GM19035 (cell line): ENCODE measurements around the gene CYSTM1.

Experiments used
- ATAC-seq: cut with Tn5 transposase; IDR thresholded peaks from one replicate; pipeline ENCODE4 v1.9.1; 2021; ENCODE audit not compliant: unreplicated experiment

CYSTM1 gene

DNA sequence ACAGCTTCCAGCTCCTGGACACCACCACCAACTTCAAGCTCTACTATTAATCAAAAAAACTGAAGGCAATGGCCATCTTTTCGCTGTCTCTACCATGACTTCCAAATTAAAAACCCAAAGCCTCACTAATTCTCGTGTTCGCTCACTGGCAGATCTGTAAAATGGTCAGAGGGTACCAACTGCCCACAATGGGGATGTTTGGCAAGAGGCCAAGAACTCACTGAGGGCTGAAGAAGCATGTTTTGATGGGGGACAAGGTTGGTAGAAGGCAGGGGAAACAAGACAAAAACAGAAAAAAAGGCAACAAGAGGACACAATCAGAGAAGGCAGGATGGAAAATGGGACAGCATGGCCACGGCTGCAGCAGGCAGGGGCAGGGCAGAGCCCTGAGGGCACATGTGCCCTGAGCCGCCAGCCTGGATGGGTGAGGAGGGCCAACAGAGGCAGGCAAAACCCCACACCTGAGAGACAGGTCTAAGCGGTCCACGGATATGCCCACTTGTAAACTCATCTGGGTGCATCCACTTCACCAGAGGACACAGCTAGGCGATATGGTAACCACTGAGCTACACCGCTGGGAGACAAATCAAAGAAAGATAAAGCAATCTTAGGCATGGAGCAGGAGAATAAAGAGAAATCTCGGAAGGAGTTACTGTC is 77.6 kb downstream of the CYSTM1 start:
- no peak for ATAC-seq

DNA sequence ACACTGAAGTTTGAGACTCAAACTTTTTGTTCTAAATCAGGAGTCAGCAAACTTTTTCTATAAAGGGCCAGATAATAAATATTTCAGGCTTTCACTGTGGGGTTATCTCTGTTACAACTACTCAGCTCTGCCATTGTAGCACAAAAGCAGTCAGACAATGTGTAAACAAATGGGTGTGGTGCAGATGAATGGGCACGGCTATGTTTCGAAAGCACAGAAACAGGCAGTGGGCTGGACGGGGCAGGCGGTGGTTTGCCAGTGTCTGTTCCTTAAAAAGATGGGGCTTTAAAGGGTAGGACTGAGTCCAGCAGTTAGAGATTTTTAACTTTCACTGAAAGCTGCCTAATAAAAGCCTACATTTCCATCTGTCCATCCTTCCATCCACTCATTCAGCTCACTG is 79.0 kb downstream of the CYSTM1 start:
- ATAC-seq = no peak

DNA sequence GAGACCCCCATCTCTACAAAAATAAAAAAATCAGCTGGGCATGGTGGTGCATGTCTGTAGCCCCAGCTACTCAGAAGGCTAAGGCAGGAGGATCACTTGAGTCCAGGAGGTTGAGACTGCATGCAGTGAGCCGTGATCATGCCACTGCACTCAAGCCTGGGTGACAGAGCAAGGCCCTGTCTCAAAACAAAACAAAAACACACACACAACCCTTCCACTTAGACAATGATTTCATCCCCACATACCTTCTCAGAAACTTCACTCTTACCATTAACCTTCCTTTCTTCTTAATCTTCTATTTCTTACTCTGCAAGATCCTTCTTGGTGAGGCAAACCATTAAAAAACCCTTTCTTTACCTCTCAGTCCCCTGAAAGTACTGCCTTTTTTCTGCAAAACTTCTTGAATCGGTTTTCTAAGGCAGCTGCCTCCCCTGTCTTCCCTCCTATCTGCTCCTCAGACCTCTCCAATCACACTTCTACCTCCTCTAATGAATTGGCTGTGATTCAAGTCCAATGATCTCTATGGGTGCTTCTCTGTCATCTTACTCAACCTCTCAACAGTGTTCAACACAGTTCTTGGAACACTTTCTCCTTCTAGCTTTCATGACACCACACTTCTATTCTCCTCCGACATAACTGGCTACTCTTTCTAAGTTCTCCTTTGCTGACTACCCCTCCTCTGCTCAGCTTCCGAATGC is 80.6 kb downstream of the CYSTM1 start:
- ATAC-seq = no peak

DNA sequence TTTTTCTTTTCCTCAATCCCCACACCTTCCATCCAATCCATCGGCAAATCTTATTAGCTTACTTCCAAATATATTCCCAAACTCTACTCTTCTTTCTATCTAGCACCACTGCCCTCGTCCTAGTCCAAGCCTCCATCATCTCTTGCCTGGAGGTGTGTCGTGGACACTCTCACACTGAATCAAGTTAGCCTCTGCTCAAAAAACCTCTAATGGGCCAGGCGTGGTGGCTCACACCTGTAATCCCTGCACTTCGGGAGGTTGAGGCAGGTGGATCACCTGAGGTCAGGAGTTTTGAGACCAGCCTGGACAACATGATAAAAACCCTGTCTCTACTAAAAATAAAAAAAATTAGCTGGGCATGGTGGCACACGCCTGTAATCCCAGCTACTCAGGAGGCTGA is 81.7 kb downstream of the CYSTM1 start:
- ATAC-seq = no peak

DNA sequence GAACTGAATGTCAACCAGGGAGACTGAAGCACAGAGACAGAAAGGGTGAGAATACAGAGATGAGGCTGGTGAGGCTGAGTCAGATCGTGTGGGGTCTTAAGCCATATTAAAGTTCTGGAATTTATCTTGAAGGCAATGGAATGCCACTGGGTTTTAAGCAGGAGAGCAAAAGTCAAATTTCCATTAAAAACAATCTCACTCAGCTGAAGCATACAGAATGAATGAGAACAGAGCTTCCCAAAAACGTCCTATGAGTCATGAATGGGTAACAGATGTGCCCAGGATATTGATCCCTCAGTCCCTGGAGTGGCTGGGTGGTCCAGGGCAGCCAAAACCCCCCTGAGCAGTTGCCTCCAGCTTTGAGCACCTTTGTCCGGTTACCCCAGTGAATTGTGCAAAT is 83.0 kb downstream of the CYSTM1 start:
- no peak for ATAC-seq

DNA sequence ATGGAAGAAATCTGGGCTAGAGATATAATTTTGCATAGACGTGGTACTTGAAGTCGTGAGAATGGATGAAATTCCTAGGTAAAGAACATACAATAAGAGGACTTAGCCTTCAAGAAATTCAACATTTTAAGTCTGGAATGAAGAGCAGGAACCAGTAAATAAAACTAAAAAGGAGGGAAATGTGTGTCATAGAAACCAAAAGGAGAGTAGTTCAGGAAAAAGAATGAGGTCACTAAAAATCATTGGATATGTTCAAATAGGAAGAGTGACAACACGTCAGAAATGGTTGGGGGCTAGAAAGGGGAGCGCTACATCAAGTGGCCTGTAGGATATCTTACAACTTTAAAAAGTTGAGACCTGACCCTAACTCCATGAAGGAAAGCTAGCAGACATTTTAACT is 83.9 kb downstream of the CYSTM1 start:
- ATAC-seq = no peak

DNA sequence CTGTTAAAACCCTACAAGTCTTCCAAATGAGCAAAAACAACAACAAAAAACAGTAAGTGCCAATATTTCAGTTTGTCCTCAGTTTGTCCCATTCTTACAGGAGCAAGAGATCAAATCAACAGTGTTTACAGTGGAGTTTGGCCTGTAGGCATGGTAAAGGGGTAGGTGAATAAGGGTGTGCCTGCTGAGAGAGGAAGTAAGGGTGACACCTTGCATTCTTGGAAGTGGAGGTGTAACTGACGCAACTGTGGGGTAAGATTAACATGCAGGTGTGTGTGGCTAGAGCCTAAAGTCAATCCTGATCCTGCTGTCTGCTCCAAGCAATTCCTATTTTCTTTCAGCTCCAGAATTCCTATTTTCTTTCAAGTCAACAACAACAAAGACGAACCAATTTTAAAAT is 84.5 kb downstream of the CYSTM1 start:
- ATAC-seq = no peak

DNA sequence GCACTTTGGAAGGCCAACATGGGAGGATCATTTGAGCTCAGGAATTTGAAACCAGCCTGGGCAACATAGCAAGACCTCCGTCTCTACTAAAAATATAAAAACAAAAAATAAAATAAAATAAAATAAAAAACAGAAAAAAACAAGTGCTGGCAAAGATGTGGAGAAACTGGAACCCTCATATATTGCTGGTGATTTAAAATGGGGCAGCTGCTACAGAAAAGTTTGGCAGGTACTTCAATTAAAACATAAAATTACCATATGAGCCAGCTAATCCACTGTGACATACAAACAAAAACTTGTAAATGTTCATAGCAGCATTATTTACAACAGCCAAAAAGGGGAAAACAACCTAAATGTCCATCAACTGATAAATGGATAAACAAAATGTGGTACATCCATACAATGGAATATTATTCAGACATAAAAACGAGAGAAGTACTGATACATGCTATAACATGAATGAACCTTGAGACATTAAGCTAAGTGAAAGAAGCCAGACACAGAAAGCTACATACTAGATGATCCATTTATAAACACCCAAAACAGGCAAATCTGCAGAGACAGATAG is 85.2 kb downstream of the CYSTM1 start:
- no peak for ATAC-seq

DNA sequence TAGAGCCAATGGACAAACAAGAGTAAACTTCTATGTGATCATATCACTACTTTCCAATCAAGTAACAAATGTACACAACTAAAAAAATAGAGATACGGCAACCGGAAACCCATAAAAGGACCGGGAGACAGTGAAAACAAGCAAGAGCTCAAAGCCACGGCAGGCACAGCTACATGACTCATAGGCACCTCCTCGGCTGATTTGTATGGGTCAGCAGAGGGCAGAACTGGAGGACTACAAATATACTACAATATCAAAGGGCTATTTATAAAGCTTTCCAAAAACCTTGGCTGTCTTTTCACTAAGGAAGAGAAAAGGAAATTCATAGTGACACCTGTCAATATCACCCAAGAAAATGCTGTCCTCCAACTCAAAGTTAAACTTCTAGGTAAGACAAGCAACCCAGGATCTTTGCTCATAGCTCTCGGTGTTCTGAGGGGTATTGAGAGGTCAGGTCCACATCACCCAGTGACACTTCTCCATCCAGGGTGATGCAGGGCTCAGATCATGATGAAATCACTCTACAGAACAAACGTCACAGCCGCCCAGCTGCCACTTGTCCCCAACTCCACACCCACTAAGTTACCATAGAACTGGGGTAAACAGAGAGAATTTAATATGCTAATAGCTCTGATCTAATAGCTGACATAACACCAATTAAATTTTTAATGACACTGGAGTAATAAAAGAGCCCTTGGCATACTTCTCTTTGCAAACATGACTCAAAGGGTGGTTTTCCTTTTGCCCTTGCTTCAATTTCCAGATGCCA is 86.6 kb downstream of the CYSTM1 start:
- no peak for ATAC-seq

DNA sequence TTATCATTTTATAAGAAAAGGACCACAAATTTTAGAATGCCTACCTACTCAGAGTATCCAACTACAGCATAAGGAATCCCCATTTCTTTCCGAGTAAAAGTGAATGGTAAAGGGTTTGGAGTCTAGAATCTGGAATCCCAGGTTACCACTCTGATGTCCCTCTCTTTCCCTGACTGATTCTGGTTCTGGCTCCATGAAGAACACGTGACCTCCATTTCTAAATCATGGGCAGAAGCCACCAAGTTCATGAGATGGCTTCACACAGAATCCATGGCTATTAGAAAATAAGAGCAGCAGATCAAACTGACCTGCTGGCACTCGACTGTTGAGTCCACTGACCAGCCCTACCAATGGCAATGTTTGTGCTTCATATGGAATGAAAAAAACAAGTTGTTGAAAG is 87.2 kb downstream of the CYSTM1 start:
- no peak for ATAC-seq

DNA sequence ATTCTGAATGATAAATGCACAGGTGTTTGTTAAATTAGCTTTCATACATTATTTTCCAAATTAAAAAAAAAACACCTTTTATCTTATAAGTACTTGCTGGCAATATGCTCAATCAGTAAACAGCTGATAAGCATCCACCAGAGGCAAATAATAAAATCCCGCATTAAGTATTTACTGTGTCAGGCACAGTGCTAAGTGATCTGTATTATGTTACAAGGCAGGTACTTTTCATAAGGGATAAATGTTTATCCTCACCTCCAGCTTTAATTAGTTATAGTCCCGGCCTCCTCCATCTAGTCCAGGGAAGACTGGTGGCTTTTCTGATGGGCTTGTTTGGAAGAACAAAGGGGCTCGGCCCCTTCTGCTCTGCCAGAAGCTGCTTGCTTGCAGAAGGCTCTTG is 87.9 kb downstream of the CYSTM1 start:
- ATAC-seq = no peak

DNA sequence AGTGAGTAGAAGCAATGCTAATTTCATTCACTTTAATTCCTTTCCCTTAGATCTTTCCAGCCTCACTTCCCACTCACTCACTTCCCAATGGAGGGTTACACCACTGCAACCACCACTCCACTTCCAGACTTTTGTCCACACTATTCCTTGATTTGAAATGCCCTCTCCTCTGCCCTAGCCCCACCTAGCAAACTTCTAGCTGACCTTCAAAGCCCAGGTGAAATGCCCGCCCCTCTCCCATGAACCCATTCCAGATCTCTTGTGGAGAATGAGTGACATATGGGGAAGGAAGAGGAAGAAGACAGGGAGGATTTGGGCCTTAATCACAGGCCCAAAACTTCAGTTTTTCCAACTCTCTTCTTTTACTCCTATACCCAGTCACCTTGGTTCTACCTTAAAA is 90.9 kb downstream of the CYSTM1 start:
- ATAC-seq = no peak

DNA sequence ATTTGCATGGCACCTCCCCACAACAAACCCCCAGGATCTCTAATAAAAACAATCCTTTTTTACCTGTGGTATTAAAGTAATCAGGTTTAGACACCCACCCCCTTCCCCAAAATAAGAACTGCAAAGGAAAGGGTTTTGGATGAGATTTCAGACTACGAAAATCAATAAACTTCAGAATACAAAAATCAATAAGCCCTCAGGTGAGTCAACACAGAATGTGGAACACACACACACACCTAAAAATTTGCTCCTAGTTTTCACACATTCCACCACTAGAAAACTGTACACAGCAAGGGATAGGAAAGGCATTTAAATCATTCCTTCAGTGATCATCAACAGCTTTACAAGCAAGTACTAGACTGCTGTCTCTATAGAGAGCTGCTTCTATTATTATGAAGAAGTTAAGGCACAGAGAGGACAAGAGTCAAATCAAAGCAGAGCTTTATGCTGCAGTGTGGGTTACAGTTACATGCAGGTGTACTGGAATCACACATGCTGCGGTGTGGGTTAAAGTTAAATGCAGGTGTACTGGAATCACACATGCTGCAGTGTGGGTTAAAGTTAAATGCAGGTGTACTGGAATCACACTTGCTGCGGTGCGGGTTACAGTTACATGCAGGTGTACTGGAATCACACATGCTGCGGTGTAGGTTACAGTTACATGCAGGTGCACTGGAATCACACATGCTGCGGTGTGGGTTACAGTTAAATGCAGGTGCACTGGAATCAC is 91.6 kb downstream of the CYSTM1 start:
- ATAC-seq = no peak

DNA sequence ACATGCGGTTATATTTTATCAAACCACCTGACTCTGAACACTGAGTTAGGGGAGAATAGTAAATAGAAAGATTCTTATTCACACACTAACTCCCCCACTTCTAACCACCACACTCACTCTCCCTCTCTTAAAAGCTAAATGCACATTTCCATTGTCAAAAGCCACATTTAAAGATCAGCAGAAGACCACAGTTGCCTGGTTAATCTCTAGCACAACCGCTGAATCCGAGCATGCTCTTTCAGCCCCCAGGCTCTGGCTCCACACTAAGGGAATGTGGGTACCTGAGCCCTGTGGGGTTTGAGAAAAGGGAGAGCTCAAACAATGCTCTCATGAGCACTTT is 92.2 kb downstream of the CYSTM1 start:
- ATAC-seq = no peak

DNA sequence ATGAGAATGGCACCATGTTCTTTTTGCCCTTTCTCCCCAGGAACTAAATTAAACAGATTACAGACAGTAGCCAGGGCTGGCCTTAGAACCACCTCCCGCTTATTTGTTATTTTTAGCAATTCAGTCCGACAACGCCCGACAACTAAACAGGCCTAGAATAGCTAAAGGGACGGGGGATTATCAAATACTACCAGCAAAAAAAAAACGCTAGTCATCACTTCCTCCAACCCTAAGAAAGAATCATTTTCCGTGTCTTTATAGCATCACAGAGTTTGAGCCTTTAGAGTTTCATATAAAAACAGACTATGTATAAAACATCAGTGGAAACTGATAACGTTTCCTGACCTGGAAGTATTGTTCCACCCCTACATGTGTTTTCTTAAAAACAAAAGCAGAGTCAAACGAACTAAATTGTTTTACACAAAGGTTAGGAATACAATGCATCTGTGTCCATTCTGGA is 92.6 kb downstream of the CYSTM1 start:
- no peak for ATAC-seq

DNA sequence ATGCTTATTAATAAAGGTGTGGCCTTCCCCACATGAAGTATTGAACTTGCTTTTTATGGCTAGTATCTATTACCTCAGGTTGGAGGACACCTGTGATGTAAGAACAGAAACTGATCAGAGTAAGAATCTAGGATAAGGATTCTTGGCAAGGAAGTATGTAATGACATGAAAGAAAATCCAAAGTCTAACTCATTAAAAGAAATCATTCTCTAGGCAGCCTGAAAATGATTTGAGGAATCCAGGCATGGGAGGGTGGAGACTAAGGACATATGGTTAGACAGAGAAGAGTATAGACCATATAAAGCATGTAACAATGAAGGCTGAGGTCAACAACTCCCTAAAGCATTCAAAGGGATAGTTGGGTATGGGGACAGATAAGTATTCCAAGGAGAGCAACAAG is 95.0 kb downstream of the CYSTM1 start:
- ATAC-seq = no peak

DNA sequence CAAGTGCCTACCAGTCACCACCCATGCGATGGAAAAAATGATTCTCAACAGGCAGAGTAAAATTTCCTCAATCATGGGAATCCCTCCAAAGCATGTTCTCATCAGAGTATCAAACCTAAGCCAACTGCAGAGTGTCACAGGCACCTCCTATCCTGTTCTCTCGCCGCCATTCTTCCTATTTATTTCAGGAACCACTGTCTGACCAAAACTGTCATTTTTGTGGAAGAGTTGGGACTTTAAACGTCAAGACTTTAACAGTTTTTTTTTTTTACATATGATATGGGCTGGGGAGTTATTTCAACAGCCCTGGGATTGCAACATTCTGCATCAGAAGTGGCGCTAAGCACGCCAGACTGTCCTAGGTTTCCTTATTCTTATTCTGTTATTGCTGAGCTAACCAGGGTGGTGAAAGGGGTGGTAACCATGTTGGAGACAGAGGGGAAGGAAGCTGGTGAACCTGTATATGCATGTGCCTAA is 98.5 kb downstream of the CYSTM1 start:
- no peak for ATAC-seq

DNA sequence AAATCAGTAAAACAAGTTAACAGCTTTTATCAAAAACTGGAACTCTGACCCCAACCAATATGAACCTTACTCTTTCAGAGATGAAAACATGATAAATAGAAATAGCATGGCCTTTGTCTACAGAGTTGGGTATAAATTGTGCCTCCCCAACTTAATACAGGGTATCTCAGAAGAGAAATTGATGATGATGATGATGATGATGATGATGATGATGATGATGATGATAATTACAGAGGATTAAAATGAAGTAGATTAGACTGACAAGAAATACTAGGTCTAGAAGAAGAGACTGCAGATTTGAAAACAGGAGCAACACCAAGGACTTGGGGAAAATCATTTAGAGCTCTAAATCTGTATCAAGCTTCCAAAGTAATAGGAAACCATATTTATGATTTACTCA is 100.8 kb downstream of the CYSTM1 start:
- no peak for ATAC-seq

DNA sequence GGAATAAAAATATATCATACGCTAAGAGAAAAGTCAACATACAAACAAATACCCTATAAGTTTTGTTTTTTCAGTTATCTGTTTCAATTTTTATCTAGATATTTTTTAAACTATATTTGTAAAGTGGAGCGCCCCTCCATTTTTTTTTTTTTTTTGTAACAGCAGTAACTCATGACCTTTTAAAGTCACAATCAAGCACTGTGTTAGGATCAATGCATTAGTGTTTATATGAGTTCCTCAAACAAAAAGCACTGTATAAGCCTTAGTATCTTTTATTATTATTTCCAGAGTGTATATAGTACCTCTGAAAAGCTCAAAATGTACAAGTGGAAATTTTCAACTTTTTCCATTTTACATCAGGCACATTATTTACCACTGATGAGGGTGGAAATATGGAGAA is 107.3 kb downstream of the CYSTM1 start:
- ATAC-seq = no peak

DNA sequence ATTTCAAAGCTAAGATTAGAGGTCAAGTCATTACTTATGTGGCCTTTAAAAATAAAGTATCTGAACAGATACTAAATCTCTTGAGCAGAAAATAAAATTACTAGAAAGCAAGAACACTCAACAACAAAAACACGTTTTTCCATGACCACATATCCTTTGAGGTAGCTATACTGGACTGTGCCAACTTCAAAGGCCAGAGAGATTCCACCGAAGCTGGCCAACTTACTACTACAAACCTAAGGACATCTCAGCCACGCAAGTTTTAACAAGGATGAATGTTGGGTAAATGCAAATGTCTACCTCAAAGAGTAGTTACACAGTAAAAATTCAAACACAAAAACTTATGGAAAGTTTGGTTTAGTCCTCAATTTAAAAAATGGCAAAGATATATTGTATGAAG is 109.0 kb downstream of the CYSTM1 start:
- ATAC-seq = no peak

DNA sequence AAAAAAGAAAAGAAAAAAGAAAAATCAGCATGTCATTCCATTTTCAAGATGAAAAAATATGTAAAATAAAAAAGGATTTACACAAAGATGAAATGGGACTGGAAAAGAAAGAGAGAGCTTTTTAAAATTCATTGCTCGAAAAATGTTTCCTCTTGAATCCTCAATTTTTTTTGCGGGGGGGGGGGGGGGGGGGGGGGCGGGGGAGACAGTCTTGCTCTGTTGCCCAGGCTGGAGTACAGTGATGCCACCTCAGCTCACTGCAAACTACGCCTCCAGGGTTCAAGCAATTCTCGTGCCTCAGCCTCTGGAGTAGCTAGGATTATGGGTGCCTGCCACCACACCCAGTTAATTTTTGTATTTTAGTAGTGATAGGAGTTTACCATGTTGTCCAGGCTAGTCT is 111.4 kb downstream of the CYSTM1 start:
- no peak for ATAC-seq
